HK-2 (cell line): ENCODE results near the gene ABO.
"Not testable (repeated sequence)": the region's sequence is repeated elsewhere in the genome, so short reads cannot be mapped to it uniquely, and the experiment has no call there.

Experiments
- DNase-seq: peaks from one replicate; pipeline ENCODE4 v3.0.0-alpha.2; 2018; ENCODE audit not compliant: unreplicated experiment

ABO gene

GRCh38 chr9:133275105-133276000 is at the start of gene ABO:
TSS of gene ABO (minus strand) at chr9:133275201.
- no peak for DNase-seq

- no peak for DNase-seq
Measured at GRCh38 chr9:133323991-133324703, 49.1 kb upstream of the ABO start.

GRCh38 chr9:133323211-133323610 is 48.2 kb upstream of the ABO start:
- no peak for DNase-seq

- no peak for DNase-seq
Measured at GRCh38 chr9:133322701-133323100, 47.7 kb upstream of the ABO start.

- no peak for DNase-seq
Measured at GRCh38 chr9:133321411-133321935, 46.5 kb upstream of the ABO start.

GRCh38 chr9:133320421-133320881 is 45.5 kb upstream of the ABO start:
- no peak for DNase-seq

GRCh38 chr9:133317551-133317950 is 42.5 kb upstream of the ABO start:
- DNase-seq, result not testable (repeated sequence)

- DNase-seq, result no peak
Measured at GRCh38 chr9:133315997-133316396, 41.0 kb upstream of the ABO start.

- no peak for DNase-seq
Measured at GRCh38 chr9:133309608-133310007, 34.6 kb upstream of the ABO start.

- no peak for DNase-seq
Measured at GRCh38 chr9:133307301-133307700, 32.3 kb upstream of the ABO start.

GRCh38 chr9:133306242-133307204 is 31.5 kb upstream of the ABO start:
- DNase-seq, result no peak

GRCh38 chr9:133305731-133306130 is 30.7 kb upstream of the ABO start:
- no peak for DNase-seq

GRCh38 chr9:133304477-133305377 is 29.7 kb upstream of the ABO start:
- DNase-seq, result no peak

GRCh38 chr9:133304158-133304470 is 29.1 kb upstream of the ABO start:
- DNase-seq, result no peak

- no peak for DNase-seq
Measured at GRCh38 chr9:133303266-133304157, 28.5 kb upstream of the ABO start.

- no peak for DNase-seq
Measured at GRCh38 chr9:133301253-133302230, 26.5 kb upstream of the ABO start.

- not testable (repeated sequence) for DNase-seq
Measured at GRCh38 chr9:133299996-133300395, 25.0 kb upstream of the ABO start.

GRCh38 chr9:133294257-133294656 is 19.3 kb upstream of the ABO start:
- no peak for DNase-seq
